Measurements from ENCODE around the gene ROCK2. TPM values are rescaled to one million over a fixed set of nuclear protein-coding genes. Genes with fewer than 3 reads are reported as not detected.

ROCK2 gene
- polyA plus RNA-seq, 2 of the 4 experiments (the other 2 are of a cell fraction): 34.0 to 38.7 TPM

DNA sequence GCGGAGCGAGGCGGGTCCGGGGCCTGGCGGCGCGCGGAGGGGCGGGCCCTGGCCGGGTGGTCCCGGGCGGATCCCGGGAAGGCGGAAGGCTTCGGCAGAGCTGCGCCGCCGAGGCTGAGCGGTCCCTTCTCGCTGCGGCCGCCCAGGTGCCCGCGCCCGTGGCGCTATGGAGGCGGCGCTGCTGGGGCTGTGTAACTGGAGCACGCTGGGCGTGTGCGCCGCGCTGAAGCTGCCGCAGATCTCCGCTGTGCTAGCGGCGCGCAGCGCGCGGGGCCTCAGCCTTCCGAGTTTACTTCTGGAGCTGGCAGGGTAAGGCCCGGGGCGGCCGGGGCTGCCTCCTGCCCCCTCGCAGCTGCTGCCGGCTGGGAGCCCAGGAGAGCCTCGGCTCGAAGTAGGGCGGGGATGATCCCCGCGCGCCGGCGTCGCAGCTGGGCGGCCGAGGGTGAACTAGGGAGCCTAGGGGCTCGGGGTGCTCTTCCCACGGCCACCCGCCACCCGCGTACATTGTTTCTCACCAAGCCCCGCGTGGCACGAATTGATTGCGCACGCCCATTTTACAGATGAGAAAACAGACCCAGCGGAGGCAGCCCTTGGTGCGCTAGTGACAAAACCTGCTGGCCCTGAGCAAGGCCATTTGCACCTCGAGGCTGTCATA, 188.9 kb downstream of the ROCK2 start, which contains the start of gene SLC66A3:
SLC66A3 (plus strand) TSS at position 87 of the 655 bp plus-strand sequence; CDS start at position 167, 80 bp downstream.
- ChIA-PET CTCF (interaction anchor here (0.7 to 16.6 kb wide), 6 partner anchors 11 to 323 kb away, joined by 3 to 224 read pairs (median 8); a partner anchor contains a TSS), POLR2A (interaction anchor here (0.5 to 2.0 kb wide), 17 partner anchors 9 to 1616 kb away, joined by 3 to 17 read pairs (median 4); partner anchors contain the start of genes KCNF1, PDIA6 and ROCK2)
- Histone ChIP-seq H3K4me1 (peaks cover 14% of the 10 kb centered on the region), H3K9me3 (no peaks in the 10 kb centered on the region), H3K4me2 (peak within 1 kb of the TSS; percentile 88), H3K27ac (peak within 1 kb of the TSS; percentile 87 to 90), H3K4me3 (peak within 1 kb of the TSS; percentile 72)
- DNase-seq (ENCODE audit: low read depth in 1 of 2, low spot score in 1 of 2) (peak; percentile 24 to 89), ATAC-seq (peak; percentile 83 to 87), FAIRE-seq (no peak)
- 4% methylated on average over 37 of the region's 71 CpGs for WGBS (ENCODE audit: missing lambda C conversion rate)
- TF ChIP-seq HOXB5 (CRISPR knock-in tag; IDR thresholded peaks at IDR 0.05): no peak
- TF ChIP-seq, protein P1, sequence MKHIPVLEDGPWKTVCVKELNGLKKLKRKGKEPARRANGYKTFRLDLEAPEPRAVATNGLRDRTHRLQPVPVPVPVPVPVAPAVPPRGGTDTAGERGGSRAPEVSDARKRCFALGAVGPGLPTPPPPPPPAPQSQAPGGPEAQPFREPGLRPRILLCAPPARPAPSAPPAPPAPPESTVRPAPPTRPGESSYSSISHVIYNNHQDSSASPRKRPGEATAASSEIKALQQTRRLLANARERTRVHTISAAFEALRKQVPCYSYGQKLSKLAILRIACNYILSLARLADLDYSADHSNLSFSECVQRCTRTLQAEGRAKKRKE (CRISPR knock-in tag; IDR thresholded peaks at IDR 0.05; ENCODE audit: low read depth): no peak
- peak; percentile 81 for TF ChIP-seq CHD4 (IDR thresholded peaks at IDR 0.05; ENCODE audit: borderline replicate concordance)
- TF ChIP-seq, protein P2, sequence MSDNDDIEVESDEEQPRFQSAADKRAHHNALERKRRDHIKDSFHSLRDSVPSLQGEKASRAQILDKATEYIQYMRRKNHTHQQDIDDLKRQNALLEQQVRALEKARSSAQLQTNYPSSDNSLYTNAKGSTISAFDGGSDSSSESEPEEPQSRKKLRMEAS (IDR thresholded peaks at IDR 0.05): no peak
- TF ChIP-seq, protein P3, sequence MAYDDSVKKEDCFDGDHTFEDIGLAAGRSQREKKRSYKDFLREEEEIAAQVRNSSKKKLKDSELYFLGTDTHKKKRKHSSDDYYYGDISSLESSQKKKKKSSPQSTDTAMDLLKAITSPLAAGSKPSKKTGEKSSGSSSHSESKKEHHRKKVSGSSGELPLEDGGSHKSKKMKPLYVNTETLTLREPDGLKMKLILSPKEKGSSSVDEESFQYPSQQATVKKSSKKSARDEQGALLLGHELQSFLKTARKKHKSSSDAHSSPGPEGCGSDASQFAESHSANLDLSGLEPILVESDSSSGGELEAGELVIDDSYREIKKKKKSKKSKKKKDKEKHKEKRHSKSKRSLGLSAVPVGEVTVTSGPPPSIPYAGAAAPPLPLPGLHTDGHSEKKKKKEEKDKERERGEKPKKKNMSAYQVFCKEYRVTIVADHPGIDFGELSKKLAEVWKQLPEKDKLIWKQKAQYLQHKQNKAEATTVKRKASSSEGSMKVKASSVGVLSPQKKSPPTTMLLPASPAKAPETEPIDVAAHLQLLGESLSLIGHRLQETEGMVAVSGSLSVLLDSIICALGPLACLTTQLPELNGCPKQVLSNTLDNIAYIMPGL (CRISPR knock-in tag; IDR thresholded peaks at IDR 0.05; ENCODE audit: borderline replicate concordance): no peak
- TF ChIP-seq RNF2 (IDR thresholded peaks at IDR 0.05; ENCODE audit: borderline replicate concordance, low read depth): peak; percentile 52; the same call in 1 of the 2 replicates
- TF ChIP-seq, protein P4, sequence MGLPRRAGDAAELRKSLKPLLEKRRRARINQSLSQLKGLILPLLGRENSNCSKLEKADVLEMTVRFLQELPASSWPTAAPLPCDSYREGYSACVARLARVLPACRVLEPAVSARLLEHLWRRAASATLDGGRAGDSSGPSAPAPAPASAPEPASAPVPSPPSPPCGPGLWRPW (IDR thresholded peaks at IDR 0.05): no peak
- no peak for TF ChIP-seq KDM5A (IDR thresholded peaks at IDR 0.05)
- peak; percentile 91; the same call in 1 of the 2 replicates for TF ChIP-seq KDM1A (IDR thresholded peaks at IDR 0.05; ENCODE audit: low read depth)
- TF ChIP-seq NR3C1 (IDR thresholded peaks at IDR 0.05): no peak
- TF ChIP-seq EHMT2 (IDR thresholded peaks at IDR 0.05; ENCODE audit: low read depth): no peak
- TF ChIP-seq, protein P5, sequence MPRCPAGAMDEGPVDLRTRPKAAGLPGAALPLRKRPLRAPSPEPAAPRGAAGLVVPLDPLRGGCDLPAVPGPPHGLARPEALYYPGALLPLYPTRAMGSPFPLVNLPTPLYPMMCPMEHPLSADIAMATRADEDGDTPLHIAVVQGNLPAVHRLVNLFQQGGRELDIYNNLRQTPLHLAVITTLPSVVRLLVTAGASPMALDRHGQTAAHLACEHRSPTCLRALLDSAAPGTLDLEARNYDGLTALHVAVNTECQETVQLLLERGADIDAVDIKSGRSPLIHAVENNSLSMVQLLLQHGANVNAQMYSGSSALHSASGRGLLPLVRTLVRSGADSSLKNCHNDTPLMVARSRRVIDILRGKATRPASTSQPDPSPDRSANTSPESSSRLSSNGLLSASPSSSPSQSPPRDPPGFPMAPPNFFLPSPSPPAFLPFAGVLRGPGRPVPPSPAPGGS (IDR thresholded peaks at IDR 0.05): no peak
- TF ChIP-seq CEBPB (IDR thresholded peaks at IDR 0.05): no peak
- no peak for TF ChIP-seq FOXS1 (CRISPR knock-in tag; IDR thresholded peaks at IDR 0.05)
- TF ChIP-seq, protein P6, sequence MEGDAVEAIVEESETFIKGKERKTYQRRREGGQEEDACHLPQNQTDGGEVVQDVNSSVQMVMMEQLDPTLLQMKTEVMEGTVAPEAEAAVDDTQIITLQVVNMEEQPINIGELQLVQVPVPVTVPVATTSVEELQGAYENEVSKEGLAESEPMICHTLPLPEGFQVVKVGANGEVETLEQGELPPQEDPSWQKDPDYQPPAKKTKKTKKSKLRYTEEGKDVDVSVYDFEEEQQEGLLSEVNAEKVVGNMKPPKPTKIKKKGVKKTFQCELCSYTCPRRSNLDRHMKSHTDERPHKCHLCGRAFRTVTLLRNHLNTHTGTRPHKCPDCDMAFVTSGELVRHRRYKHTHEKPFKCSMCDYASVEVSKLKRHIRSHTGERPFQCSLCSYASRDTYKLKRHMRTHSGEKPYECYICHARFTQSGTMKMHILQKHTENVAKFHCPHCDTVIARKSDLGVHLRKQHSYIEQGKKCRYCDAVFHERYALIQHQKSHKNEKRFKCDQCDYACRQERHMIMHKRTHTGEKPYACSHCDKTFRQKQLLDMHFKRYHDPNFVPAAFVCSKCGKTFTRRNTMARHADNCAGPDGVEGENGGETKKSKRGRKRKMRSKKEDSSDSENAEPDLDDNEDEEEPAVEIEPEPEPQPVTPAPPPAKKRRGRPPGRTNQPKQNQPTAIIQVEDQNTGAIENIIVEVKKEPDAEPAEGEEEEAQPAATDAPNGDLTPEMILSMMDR (IDR thresholded peaks at IDR 0.05): no peak
- TF ChIP-seq CBX8 (IDR thresholded peaks at IDR 0.05): no peak
- TF ChIP-seq POLR2A (IDR thresholded peaks at IDR 0.05; ENCODE audit: low read length): peak; percentile 99
- TF ChIP-seq, protein P7, sequence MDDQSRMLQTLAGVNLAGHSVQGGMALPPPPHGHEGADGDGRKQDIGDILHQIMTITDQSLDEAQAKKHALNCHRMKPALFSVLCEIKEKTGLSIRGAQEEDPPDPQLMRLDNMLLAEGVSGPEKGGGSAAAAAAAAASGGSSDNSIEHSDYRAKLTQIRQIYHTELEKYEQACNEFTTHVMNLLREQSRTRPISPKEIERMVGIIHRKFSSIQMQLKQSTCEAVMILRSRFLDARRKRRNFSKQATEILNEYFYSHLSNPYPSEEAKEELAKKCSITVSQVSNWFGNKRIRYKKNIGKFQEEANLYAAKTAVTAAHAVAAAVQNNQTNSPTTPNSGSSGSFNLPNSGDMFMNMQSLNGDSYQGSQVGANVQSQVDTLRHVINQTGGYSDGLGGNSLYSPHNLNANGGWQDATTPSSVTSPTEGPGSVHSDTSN (IDR thresholded peaks at IDR 0.05): no peak
- peak; percentile 41; the same call in 1 of the 2 replicates for TF ChIP-seq RFX5 (IDR thresholded peaks at IDR 0.05)
- TF ChIP-seq CBX2 (IDR thresholded peaks at IDR 0.05; ENCODE audit: borderline replicate concordance, low read depth): no peak
- no peak for TF ChIP-seq GATA3 (IDR thresholded peaks at IDR 0.05; ENCODE audit: borderline replicate concordance)
- TF ChIP-seq, protein P8, sequence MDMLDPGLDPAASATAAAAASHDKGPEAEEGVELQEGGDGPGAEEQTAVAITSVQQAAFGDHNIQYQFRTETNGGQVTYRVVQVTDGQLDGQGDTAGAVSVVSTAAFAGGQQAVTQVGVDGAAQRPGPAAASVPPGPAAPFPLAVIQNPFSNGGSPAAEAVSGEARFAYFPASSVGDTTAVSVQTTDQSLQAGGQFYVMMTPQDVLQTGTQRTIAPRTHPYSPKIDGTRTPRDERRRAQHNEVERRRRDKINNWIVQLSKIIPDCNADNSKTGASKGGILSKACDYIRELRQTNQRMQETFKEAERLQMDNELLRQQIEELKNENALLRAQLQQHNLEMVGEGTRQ (IDR thresholded peaks at IDR 0.05): no peak
- TF ChIP-seq EP300 (IDR thresholded peaks at IDR 0.05): no peak
- TF ChIP-seq PHF8 (IDR thresholded peaks at IDR 0.05; ENCODE audit: borderline replicate concordance, low read depth): peak; percentile 96
- TF ChIP-seq ZNF302 (CRISPR knock-in tag; IDR thresholded peaks at IDR 0.05): no peak
- TF ChIP-seq, protein P9, sequence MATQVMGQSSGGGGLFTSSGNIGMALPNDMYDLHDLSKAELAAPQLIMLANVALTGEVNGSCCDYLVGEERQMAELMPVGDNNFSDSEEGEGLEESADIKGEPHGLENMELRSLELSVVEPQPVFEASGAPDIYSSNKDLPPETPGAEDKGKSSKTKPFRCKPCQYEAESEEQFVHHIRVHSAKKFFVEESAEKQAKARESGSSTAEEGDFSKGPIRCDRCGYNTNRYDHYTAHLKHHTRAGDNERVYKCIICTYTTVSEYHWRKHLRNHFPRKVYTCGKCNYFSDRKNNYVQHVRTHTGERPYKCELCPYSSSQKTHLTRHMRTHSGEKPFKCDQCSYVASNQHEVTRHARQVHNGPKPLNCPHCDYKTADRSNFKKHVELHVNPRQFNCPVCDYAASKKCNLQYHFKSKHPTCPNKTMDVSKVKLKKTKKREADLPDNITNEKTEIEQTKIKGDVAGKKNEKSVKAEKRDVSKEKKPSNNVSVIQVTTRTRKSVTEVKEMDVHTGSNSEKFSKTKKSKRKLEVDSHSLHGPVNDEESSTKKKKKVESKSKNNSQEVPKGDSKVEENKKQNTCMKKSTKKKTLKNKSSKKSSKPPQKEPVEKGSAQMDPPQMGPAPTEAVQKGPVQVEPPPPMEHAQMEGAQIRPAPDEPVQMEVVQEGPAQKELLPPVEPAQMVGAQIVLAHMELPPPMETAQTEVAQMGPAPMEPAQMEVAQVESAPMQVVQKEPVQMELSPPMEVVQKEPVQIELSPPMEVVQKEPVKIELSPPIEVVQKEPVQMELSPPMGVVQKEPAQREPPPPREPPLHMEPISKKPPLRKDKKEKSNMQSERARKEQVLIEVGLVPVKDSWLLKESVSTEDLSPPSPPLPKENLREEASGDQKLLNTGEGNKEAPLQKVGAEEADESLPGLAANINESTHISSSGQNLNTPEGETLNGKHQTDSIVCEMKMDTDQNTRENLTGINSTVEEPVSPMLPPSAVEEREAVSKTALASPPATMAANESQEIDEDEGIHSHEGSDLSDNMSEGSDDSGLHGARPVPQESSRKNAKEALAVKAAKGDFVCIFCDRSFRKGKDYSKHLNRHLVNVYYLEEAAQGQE (IDR thresholded peaks at IDR 0.05): no peak
- TF ChIP-seq TP53 (CRISPR knock-in tag; IDR thresholded peaks at IDR 0.05): no peak
- TF ChIP-seq ESRRA (IDR thresholded peaks at IDR 0.05; ENCODE audit: borderline replicate concordance, low read length): no peak
